ENCODE measurements around the gene PRKG1. TPM values are rescaled to one million over a fixed set of nuclear protein-coding genes. Genes with fewer than 3 reads are reported as not detected.

The PRKG1 gene
- total RNA-seq, 1 donor from 2014 or later, result 4.6 TPM

DNA sequence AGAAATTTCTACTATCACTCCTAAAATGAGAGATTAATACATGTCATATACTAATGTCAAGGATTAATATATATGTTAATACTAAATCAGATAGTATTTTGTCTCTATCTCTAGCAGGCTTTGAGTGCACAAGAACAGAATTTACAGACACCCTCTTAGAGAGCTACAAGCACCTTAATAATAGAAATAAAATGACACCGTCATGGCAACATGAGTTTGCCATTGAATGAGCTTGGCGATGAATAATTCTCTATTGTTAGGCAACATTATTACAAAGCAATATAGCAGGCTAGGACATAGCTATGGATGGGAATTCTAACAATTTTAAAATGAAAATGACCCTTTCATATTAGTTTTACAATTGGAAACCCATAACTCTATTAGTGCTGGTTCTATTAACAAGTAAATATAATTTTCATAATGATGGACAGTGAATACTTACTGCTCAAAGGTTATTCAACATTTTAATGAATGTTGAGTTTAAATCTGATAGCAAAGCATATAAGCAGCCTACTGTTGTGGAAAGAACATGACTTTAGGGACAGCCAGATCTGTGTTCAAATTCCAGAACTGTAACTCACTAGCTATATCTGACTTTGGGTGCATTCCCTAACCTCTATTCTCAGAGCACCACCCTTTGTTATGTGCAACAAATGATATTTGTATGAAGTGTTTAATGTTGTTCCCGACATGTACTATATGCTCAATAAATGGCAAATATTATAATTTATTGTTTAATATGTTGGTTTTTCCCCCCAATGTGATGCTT, 1055.3 kb downstream of the PRKG1 start:
- H3K27me3 Mint-ChIP-seq, result no peaks in the 10 kb centered on the region
- H3K27ac Mint-ChIP-seq, result no peak overlapping the region
- TF ChIP-seq, protein P1, sequence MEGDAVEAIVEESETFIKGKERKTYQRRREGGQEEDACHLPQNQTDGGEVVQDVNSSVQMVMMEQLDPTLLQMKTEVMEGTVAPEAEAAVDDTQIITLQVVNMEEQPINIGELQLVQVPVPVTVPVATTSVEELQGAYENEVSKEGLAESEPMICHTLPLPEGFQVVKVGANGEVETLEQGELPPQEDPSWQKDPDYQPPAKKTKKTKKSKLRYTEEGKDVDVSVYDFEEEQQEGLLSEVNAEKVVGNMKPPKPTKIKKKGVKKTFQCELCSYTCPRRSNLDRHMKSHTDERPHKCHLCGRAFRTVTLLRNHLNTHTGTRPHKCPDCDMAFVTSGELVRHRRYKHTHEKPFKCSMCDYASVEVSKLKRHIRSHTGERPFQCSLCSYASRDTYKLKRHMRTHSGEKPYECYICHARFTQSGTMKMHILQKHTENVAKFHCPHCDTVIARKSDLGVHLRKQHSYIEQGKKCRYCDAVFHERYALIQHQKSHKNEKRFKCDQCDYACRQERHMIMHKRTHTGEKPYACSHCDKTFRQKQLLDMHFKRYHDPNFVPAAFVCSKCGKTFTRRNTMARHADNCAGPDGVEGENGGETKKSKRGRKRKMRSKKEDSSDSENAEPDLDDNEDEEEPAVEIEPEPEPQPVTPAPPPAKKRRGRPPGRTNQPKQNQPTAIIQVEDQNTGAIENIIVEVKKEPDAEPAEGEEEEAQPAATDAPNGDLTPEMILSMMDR (IDR thresholded peaks at IDR 0.05; ENCODE audit: unreplicated experiment), result no peak
- no peaks in the 10 kb centered on the region for H3K36me3 Mint-ChIP-seq (ENCODE audit: insufficient read depth)
- no peak overlapping the region for H3K4me3 Mint-ChIP-seq (ENCODE audit: low read depth)
- H3K4me1 Mint-ChIP-seq (ENCODE audit: low read depth), result no peaks in the 10 kb centered on the region
- DNase-seq (ENCODE audit: low spot score, unreplicated experiment), result no peak
- no peaks in the 10 kb centered on the region for H3K9me3 Mint-ChIP-seq (ENCODE audit: low read depth)

- Mint-ChIP-seq H3K27me3 (no peaks in the 10 kb centered on the region), H3K27ac (no peak overlapping the region)
These were observed 1060.8 kb downstream of the PRKG1 start for GRCh38 chr10:52135101-52135500.

GRCh38 chr10:52136921-52137320, 1062.6 kb downstream of the PRKG1 start:
- TF ChIP-seq, protein P1 (IDR thresholded peaks at IDR 0.05; ENCODE audit: unreplicated experiment), result no peak

More at GRCh38 chr10:52135101-52135500, 1060.8 kb downstream of the PRKG1 start:
- TF ChIP-seq, protein P1 (IDR thresholded peaks at IDR 0.05; ENCODE audit: unreplicated experiment), result no peak
- DNase-seq (ENCODE audit: low spot score, unreplicated experiment), result no peak
- H3K9me3 Mint-ChIP-seq (ENCODE audit: low read depth), result no peaks in the 10 kb centered on the region
- no peaks in the 10 kb centered on the region for H3K4me1 Mint-ChIP-seq (ENCODE audit: low read depth)
- H3K36me3 Mint-ChIP-seq (ENCODE audit: insufficient read depth), result no peaks in the 10 kb centered on the region
- H3K4me3 Mint-ChIP-seq (ENCODE audit: low read depth), result no peak overlapping the region

GRCh38 chr10:52143338-52143737, 1069.1 kb downstream of the PRKG1 start:
- Mint-ChIP-seq H3K9me3 (ENCODE audit: low read depth) (no peaks in the 10 kb centered on the region), H3K4me3 (ENCODE audit: low read depth) (no peak overlapping the region), H3K27ac (no peak overlapping the region), H3K27me3 (no peaks in the 10 kb centered on the region), H3K4me1 (ENCODE audit: low read depth) (peaks cover 5% of the 10 kb centered on the region), H3K36me3 (ENCODE audit: insufficient read depth) (no peaks in the 10 kb centered on the region)
- TF ChIP-seq, protein P1 (IDR thresholded peaks at IDR 0.05; ENCODE audit: unreplicated experiment), result no peak
- DNase-seq (ENCODE audit: low spot score, unreplicated experiment), result no peak

More at GRCh38 chr10:52136921-52137320, 1062.6 kb downstream of the PRKG1 start:
- no peak overlapping the region for H3K27ac Mint-ChIP-seq
- H3K27me3 Mint-ChIP-seq, result no peaks in the 10 kb centered on the region
- H3K4me3 Mint-ChIP-seq (ENCODE audit: low read depth), result no peak overlapping the region
- no peaks in the 10 kb centered on the region for H3K36me3 Mint-ChIP-seq (ENCODE audit: insufficient read depth)
- DNase-seq (ENCODE audit: low spot score, unreplicated experiment), result no peak
- H3K9me3 Mint-ChIP-seq (ENCODE audit: low read depth), result no peaks in the 10 kb centered on the region
- no peaks in the 10 kb centered on the region for H3K4me1 Mint-ChIP-seq (ENCODE audit: low read depth)

- H3K36me3 Mint-ChIP-seq (ENCODE audit: insufficient read depth), result no peaks in the 10 kb centered on the region
- no peaks in the 10 kb centered on the region for H3K9me3 Mint-ChIP-seq (ENCODE audit: low read depth)
- peaks cover 5% of the 10 kb centered on the region for H3K4me1 Mint-ChIP-seq (ENCODE audit: low read depth)
- no peak overlapping the region for H3K4me3 Mint-ChIP-seq (ENCODE audit: low read depth)
- DNase-seq (ENCODE audit: low spot score, unreplicated experiment), result no peak
- no peak overlapping the region for H3K27ac Mint-ChIP-seq
- no peaks in the 10 kb centered on the region for H3K27me3 Mint-ChIP-seq
- TF ChIP-seq, protein P1 (IDR thresholded peaks at IDR 0.05; ENCODE audit: unreplicated experiment), result no peak
These were observed 1071.3 kb downstream of the PRKG1 start for GRCh38 chr10:52145636-52146035.

All from progenitor cell of endocrine pancreas (in vitro differentiated cells).